NCI-H2107 (cell line): ENCODE results near the gene IGSF22.

Experiments used
- DNase-seq: peaks from one replicate; lab custom pipeline; 2025; lab: John Stamatoyannopoulos, UW

The IGSF22 gene

GRCh38 chr11:18713646-18714442 lies 12.1 kb downstream of the IGSF22 start:
- DNase-seq = no peak

DNA sequence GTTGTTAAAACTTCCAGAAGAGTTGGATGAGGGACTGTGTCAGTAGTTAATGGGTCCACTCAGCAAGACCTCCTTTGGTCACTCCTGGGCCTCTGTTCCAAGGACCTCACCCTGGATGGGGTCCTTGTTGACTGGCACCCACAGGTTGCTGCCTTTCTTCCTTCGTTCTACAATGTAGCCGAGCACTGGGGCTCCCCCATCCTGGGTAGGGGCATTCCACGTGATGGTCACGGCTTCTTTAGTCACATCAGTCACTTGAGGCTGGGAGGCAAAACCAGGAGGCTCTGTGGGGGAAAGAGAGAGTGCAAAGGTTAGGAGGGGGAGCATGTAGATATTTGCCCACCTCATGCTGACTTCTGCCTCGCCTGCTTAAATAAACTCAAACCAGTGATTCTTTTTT lies 15.4 kb downstream of the IGSF22 start:
- no peak for DNase-seq

GRCh38 chr11:18709414-18709813 lies 16.6 kb downstream of the IGSF22 start:
- DNase-seq = no peak

DNA sequence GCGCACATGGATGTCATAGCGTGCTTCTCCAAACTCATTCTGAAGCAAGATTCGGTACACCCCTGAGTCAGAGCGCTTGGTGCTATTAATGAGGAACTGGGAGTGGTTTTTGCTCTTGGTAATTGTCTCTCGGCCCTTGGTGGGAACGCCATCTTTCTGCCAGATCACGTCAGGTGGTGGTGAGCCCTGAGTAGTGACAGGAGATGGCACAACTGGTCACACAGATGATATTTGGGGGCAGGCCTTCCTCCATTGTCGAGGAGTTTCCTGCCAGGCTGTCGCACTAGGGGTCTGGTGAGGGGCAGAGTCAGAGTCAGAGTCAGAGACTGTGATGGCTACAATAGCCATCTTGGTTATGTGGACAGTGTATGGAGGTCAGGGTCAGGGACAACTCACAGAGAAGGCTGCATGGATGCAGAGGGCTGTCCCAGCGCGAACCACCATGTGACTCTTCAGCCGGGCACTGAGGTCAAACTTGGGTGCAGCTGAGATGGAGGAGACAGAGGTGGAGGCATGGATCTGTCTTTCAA lies 18.1 kb downstream of the IGSF22 start:
- DNase-seq = no peak

DNA sequence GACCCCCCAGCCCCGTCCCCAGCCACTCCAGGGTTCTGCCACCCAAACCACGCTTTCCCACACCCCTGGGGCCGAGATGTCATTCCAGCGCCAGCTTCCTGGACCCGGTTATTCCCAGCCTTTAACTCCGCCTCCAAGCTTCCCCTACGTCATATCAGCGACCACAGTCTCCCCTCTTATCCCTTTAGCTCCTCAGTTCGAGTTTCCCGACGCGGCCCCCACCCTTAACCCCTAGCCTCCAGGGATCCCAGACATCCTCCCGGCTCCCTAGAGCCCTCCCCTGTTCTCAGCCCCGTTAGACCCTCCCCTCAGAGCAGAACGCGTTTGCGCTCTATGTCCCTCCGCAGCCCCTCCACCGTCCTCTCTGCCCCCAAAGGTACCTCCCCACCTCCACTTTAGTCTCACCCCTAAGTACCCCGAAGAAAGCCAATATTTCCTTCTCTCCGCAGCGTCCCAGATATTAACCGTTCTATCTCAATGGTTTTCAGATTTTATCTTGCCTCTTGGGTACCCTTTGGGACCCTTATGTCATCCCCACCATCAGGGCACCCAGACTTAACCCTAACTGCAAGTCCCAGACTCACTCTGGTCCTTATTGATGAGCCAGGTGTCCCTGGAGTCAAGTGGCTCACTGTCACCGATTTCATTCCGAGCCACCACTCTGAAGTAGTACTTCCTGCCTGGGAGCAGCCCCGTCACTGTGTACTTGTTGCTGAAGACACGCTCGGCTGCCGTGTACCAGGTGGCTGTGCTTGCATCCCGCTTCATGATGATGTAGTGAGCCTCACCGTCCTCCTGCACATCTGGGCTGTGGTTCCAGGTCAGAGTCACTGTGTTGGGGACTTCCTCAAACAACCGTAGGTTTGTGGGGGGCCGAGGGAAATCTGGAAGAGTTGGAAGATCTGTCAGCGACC lies 19.4 kb downstream of the IGSF22 start:
- DNase-seq = peak; percentile 11

GRCh38 chr11:18705651-18706281 lies 20.2 kb downstream of the IGSF22 start:
- DNase-seq = no peak

DNA sequence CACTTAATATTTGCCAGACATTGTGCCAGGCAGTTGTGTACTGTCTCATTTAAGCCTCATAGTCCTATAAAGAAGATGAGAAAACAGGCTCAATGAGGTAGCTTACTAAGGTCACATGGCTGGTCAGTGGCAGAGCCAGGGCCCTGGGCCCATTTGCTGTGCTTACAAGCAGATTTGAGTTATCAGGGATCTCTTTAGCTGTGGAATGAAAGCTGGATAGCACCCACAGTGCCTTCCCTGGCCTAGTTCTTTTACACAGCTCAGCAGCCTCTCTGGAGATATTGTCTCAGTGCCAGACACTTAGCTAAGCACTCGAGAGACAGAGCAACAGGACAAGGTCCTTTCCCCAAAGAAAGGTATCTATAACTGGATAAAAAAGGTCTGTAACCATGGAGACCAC lies 21.3 kb downstream of the IGSF22 start:
- DNase-seq = no peak

GRCh38 chr11:18704045-18704645 lies 21.8 kb downstream of the IGSF22 start:
- DNase-seq = no peak

GRCh38 chr11:18703001-18703763 lies 22.8 kb downstream of the IGSF22 start:
- no peak for DNase-seq

- DNase-seq = no peak
These were observed 24.3 kb downstream of the IGSF22 start for GRCh38 chr11:18701614-18702216.

DNA sequence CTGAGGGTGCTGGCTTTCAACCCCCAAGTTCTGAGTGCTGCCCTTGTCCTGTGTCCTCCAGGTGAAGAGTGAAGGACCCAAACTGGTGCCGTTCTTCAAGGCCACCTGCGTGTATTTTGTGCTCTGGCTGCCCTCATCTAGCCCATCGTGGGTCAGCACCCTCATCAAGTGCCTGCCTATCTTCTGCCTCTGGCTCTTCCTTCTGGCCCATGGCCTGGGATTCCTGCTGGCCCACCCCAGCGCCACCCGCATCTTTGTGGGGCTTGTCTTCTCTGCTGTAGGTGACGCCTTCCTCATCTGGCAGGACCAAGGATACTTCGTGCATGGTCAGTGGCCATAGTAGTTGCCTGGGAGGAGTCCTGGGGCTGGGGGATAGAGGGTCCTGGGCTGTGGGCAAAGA lies 25.1 kb downstream of the IGSF22 start:
- no peak for DNase-seq

- DNase-seq = no peak
These were observed 25.6 kb downstream of the IGSF22 start for GRCh38 chr11:18700375-18700774.

- DNase-seq = no peak
These were observed 26.1 kb downstream of the IGSF22 start for GRCh38 chr11:18699848-18700261.

DNA sequence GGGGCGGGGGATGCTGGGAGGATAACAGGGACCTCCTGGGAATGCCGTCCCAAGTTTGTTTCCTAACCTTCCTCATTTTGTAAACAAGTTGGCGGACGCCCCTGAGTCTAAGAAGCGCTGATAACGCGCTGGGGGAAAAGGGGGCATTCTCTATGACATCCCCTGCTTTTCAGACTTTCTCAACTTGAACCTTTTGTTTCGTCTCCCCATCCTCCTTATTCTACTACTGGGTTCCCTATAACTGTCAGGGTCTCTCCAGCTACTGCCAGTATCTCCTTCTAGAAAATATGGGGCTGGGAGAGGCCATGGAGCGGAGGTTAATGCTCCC lies 26.8 kb downstream of the IGSF22 start:
- DNase-seq = no peak

GRCh38 chr11:18698341-18699268 lies 27.4 kb downstream of the IGSF22 start, which contains the start of gene TMEM86A:
TMEM86A (plus strand) TSS chr11:18698779; CDS start chr11:18698887, 108 bp downstream.
- DNase-seq = peak; percentile 57

- no peak for DNase-seq
These were observed 28.4 kb downstream of the IGSF22 start for GRCh38 chr11:18697576-18697975.

DNA sequence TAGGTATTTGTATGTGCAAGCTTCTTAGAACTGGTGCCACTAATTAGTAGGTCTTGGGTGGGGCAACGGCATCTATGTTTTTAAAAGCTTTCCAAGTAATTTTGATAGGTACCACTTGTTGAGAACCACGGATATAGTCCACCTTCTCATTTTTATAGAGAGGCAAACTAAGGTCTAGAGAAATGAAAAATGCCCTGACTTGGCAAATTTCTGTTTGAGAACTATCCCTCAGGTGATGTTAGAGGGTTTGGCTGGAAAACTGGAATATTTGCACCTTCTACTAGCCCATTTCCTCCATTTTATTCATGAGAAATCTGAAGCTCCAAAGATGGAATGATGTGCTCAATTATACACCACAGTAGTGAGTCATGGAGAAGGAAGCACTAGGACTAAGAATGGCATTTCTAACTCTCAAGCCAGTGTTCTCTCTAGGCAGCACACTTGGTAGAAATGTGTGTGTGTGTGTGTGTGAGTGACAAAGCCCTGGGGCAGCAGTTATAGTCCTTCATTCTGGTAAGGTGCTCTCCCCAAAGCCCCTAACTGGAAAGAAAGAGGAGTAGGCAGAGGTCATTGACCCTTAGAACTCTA lies 29.3 kb downstream of the IGSF22 start:
- no peak for DNase-seq

GRCh38 chr11:18692941-18693760 lies 32.8 kb downstream of the IGSF22 start:
- no peak for DNase-seq
